IMR-90 (cell line): ENCODE data around the gene BRAF.

ENCODE experiments used
- RCOR1 ChIP-seq: IDR thresholded peaks from 2 replicates; pipeline ENCODE4 v1.6.1; 2012; ENCODE audit warnings: mild to moderate bottlenecking, low read length, improper control_type of control experiment; ENCODE audit not compliant: insufficient replicate concordance
- TF ChIP-seq, protein P1 (sequence below): conservative IDR thresholded peaks from 2 replicates; pipeline ENCODE4 v1.5.1; 2012; ENCODE audit warnings: mild to moderate bottlenecking, low read depth, low read length, improper control_type of control experiment

DNA sequence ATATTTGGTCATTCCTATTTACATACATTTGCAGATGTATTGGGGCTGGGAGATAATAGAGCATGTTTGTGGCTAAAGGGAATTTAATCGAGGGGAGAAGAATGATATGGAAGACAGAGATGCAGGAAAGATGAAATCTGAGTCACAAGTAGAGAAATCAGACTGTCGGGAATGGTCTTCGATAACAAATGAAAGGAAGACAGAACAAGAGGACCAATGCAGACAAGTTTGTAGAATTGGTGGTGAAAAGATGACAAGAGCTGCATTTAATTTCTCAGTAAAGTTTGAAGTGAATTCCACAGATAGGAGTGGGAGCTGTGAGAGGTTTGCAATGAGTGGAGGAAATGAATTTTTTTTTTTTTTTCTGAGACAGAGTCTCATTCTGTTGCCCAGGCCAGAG lies 60.0 kb downstream of the BRAF start:
- TF ChIP-seq, protein P1, sequence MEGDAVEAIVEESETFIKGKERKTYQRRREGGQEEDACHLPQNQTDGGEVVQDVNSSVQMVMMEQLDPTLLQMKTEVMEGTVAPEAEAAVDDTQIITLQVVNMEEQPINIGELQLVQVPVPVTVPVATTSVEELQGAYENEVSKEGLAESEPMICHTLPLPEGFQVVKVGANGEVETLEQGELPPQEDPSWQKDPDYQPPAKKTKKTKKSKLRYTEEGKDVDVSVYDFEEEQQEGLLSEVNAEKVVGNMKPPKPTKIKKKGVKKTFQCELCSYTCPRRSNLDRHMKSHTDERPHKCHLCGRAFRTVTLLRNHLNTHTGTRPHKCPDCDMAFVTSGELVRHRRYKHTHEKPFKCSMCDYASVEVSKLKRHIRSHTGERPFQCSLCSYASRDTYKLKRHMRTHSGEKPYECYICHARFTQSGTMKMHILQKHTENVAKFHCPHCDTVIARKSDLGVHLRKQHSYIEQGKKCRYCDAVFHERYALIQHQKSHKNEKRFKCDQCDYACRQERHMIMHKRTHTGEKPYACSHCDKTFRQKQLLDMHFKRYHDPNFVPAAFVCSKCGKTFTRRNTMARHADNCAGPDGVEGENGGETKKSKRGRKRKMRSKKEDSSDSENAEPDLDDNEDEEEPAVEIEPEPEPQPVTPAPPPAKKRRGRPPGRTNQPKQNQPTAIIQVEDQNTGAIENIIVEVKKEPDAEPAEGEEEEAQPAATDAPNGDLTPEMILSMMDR = no peak
- TF ChIP-seq RCOR1 = no peak
